GM18519 (cell line): Measurements from ENCODE around the gene ETFA.

Source experiments
- ATAC-seq: cut with Tn5 transposase; IDR thresholded peaks from one replicate; pipeline ENCODE4 v1.9.1; 2021; ENCODE audit warnings: mild to moderate bottlenecking, moderate library complexity; ENCODE audit not compliant: unreplicated experiment, low FRiP score

The ETFA gene

DNA sequence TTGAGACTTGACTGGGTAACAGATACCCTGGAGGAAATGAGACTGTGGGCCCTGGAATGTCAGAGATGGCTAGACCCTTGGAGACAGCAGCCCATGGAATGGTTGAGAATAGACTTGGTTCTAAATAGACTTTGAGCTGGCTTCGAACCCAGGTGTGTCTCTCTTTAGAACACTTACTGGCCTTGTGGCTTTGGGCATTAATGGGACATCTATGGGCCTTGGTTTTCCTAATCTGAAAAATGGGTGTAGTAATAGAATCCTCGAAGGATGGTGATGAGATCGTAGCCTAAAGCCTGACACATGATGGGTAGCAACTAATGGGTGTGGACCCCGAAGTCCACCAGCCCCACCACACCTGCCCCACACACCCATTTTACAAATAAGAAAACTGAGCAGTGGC is 132.2 kb downstream of the ETFA start:
- no peak for ATAC-seq

DNA sequence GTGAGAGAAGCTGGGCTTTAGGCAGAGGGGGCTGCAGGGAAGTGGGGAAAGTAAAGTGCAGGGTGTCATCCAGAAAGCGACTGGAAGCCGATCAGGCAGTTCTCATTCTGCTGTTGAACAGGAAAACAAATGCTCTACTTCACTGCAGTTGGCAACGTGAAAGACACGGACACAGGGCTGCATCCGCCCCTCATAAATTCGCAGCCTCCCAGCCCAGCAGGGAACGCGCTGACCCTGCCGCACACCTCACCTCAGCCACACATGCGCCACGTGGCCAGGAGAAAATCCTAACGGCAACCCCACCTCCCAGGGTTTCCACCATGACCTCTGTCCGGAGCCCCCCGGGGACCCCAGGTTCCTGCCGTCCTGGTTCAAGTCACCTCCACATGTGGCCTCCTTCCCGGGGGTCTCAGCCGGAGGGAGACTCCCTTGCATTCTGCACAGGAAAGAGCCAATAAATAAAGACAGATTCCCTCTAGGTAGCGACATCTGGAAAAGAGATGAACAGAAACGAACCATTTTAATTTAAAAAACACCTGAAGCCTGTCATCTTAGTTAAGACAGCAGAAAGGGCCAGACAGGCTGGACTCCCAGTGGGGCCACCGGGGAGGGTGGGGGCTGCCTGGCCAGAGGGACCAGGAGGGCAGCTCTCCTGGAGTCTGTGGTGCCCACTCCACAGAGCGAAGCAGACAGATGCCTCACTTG is 132.8 kb downstream of the ETFA start:
- no peak for ATAC-seq

DNA sequence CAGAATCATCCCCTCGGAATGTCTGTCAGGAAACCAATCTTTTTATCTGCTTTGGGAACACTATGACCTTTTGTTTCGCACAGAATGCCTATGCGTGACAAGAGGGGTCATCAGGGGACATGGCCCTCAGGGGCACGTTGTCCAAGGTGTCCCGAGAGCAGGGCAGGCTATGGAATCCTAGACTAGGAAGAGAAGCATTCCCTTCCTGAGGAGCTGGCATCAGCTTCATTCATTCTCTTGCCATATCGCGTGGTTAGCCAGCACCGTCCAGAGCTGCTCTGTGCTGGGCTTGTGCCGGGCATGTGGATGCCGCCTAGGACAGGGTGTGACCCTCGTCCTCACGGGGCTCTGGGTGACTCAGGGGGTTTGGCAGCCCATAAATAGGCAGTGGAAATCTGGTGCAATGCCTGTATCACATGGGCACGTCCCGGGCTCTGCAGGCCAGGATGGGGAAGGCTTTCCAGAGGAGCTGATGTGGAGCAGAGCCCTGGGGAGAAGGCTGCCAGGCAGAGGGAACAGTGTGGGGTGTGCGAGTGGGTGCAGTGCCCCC is 133.7 kb downstream of the ETFA start:
- ATAC-seq = no peak

DNA sequence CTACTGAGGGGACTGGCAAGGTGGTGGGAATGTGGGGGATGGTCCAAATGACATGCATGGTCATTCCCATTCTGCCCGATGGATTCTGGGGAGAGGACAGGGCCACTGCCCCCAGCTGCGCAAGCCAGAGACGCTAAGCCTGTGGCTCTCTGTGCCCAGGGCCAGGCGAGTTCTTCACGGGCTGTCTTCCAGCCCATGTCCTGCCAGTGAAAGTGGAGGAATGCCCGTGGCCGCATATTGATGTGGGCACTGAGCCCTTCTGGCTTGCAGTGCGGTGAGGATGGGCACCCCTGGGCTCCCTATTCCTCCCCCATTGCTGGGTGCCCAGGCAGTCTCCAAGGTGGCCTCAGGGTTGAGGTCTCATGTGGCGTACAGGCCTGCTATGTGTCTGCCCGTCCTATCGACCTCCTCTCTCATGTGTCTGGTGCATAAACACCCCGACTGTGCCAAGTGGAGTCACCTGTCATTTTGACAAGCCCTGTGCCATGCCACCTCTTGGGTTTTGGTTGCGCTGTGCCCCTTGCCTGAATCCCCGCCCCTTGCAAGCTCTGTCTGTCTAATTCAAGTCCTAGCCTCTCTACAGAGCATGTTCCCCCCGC is 134.7 kb downstream of the ETFA start:
- no peak for ATAC-seq

DNA sequence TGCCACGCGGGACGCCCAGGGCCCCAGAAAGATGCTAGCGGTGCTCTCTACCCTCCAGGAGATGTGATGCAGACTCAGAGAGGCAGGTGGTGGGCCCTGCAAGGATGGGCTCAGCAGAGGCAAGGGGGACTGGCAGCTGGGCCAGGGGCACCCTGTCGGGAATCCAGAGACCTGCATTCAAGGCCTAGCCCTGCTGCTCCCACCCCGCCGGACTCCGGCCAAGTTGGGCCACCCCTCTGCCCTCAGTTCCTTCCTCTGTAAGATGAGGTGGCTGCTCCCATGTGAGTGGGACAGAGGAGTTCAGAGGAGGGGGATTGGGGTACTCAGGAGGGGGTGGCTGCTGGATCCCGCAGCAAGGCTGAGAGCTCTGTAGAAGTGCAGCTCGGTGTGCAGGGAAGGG is 135.2 kb downstream of the ETFA start:
- ATAC-seq = no peak

DNA sequence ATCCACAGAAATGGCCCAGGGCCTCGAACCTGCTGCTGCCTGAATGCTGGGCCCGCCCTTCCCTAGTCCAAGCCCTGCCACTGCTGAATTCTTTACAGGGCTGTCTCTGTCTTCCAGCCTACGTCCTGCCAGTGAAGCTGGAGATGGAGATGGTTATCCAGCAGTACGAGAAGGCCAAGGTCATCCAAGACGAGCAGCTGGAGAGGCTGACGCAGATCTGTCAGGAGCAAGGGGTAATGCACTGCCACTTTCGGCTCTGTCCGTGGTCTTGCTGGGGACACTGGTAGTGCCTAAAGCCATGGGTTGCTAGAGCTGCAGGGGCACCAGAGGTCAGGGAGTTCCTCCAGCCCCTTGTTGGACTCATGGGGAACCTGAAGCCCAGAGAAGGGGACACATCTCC is 135.8 kb downstream of the ETFA start:
- ATAC-seq = no peak

DNA sequence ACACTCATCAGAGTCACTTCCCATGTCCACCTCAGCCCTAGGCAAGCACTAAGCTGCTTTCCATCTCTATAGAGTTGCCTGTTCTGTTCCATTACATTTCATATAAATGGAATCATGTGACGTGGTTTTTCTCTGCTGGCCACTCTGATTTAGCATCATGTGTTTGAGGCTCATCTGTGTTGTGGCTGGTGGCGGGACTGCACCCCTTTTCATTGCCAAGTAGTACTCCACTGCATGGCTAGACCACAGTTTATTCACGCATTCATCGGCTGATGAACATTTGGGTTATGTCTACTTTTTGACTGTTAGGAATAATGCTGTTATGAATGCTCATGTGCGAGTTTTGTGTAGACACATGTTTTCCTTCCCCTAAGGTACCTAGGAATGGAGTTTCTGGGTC is 136.6 kb downstream of the ETFA start:
- no peak for ATAC-seq

- no peak for ATAC-seq
These were observed 137.9 kb downstream of the ETFA start for GRCh38 chr15:76173317-76173834.

GRCh38 chr15:76172782-76173181 is 138.5 kb downstream of the ETFA start:
- ATAC-seq = no peak

GRCh38 chr15:76169911-76170800 is 141.1 kb downstream of the ETFA start:
- ATAC-seq = no peak

DNA sequence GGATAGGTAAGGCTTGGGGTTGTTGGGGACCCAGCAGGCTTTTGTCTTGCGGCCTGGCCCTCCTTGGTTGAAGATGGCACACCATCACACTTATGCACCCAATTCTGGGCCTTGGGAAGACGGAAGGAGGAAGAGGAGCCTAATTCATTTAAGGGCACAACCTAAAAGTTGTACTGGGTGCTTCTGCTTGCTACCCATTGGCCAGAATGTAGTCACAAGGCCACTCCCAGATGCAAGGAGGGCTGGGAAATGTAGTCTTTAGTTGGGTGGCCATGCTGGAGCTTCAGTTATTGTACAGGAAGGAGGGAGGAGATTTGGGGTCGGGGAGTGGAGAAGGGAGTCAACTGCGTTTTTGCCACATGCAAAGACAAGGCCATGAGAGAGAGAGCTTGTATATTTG is 142.3 kb downstream of the ETFA start:
- ATAC-seq = no peak

DNA sequence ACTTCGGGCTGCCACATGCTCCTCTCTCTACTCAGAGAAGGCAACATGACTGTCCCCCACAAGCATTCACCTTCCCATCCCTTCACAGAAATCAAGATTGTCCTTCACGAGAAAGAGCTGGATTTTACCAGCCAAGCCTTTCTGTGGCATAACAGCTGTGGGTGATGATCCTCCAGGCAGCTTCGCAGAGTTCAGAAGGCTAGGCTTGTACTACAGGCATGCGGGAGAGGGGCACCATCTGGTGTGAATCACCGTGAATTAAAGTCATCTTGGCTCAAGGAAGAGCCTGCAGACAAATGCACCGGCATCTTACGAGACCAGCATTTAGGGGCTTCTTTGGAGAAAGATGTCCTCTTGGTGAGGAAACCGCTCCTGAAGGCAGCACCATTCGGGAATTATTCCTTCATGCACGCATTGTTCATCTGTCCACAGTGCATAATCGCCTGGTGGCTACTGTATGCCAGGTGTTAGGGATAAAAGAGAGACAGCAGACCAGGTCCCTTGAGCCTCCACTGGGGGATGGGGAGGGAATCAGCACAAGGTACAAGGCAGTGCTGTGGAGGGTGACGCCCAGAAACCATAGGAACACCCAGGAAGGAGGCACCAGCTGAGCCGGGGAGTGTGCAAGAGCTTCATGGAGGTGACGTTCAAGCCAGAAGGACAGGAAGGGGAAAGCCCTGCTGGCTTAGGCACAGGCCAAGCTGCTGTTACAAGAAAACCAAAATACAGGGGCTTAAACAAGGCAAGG is 142.9 kb downstream of the ETFA start:
- ATAC-seq = no peak

GRCh38 chr15:76165951-76166350 is 145.3 kb downstream of the ETFA start:
- no peak for ATAC-seq
